ENCODE data around the gene CCR5AS.

GRCh38 chr3:46399557-46399956 is 7.3 kb downstream of the CCR5AS start:
- no peak for TF ChIP-seq EZH2 (IDR thresholded peaks at IDR 0.05; ENCODE audit: borderline replicate concordance, low read depth, low read length, severe bottlenecking)
- no peak for TF ChIP-seq CTCF (IDR thresholded peaks at IDR 0.05; ENCODE audit: borderline replicate concordance, extremely low read depth, low read length, poor library complexity, severe bottlenecking)
